Stimulated activated effector memory CD8-positive, alpha-beta T cell treated with anti-CD3 and anti-CD28 coated beads, Interleukin-12 subunit alpha, Interleukin-12 subunit beta, amount 100 ng/mL, for 72 hours (primary cell): ENCODE data around the gene FLT3.

Source experiments
- ATAC-seq: fragments of 150-1000 bp; cut with Tn5 transposase; 2 replicates; pipeline ENCODE4 v1.10.0; 2021
- DNase-seq, 2 donors: peaks; one replicate each; pipeline ENCODE4 v3.0.0; 2021 to 2022; ENCODE audit warnings: low spot score in 2 of 2
- H3K27ac Mint-ChIP-seq: one replicate; pipeline ENCODE4 v1.8.0; 2022; ENCODE audit warnings: mild to moderate bottlenecking, mixed read lengths
- H3K36me3 Mint-ChIP-seq: one replicate; pipeline ENCODE4 v1.8.0; 2022; ENCODE audit warnings: mild to moderate bottlenecking, mixed read lengths
- H3K4me1 Mint-ChIP-seq: one replicate; pipeline ENCODE4 v1.8.0; 2022; ENCODE audit warnings: mixed read lengths
- H3K4me3 Mint-ChIP-seq: one replicate; pipeline ENCODE4 v1.8.0; 2022; ENCODE audit warnings: mild to moderate bottlenecking, mixed read lengths
- H3K9me3 Mint-ChIP-seq: one replicate; pipeline ENCODE4 v1.8.0; 2022; ENCODE audit warnings: mixed read lengths

FLT3 gene

DNA sequence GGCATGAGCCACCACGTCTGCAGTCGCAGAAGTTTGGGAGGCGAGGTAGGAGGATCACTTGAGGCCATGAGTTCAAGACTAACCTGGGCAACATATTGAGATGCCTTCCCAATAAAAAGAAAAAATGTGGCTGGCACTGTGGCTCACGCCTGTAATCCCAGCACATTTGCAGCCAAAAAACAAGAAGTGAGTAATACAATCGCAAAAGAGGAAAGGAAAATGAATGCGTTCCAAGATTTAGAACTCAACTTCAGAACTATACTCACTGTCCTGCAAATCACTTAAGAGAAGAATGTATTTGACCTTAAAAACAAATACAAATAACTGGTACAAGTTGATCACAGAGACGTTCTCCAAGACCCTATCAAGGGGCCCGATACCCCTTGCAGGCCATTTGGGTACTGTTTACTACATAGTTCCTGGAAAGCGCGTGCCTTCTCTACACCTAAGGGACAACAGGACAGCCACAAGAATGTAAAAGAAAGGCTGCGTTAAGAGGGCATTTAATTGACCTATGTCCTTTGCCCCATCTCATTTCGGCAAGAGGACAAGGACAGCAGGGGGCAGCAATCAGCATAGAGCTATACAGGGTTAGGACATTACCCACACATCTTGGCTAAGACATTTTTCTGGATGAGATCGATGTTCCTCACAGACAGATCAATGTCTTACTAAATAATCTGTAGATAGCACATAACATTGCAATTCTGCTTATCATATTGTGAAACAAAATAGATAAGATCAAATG lies 41.3 kb downstream of the FLT3 start:
- Mint-ChIP-seq H3K4me3 (no peak overlapping the region), H3K4me1 (peaks cover 11% of the 10 kb centered on the region), H3K9me3 (no peaks in the 10 kb centered on the region), H3K36me3 (no peaks in the 10 kb centered on the region), H3K27ac (no peak overlapping the region)
- DNase-seq (peak in 1 of 2 donors; percentile 55), ATAC-seq (peak; percentile 47)

DNA sequence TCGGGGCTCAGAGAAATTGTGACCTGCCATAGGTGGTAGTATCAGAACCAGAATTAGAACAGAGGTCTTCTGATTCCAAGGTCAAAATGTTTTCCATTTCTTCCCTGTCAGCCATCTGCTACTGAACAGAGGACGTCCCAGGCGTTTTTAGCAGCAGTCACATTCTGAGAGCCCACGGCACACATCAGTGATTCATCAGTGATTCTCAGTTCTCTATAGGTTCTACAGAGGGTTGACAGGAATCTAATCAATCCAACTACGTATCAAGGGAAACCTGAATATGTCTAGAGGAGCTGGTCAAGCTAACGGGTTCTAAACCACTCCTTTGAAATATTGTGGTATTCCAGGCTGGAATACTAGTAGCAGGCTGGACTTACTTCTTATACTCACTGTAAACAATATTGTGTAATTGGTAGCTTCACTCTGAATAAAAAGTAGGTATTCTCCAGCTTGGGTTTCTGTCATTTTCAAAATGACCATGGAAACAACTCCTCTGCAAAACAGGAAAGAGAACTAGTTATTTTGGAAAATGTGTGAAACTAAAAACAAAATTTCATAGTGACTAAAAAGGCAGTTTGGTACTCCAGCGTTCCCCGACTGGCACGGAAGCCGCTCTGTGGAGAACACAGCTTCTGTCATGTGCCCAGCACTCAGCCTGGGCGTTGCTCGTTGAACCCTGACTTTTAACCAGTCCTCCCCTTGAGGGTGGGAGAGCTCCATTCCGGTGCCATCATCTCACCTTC lies 43.2 kb downstream of the FLT3 start:
- H3K27ac Mint-ChIP-seq, result no peak overlapping the region
- no peaks in the 10 kb centered on the region for H3K36me3 Mint-ChIP-seq
- no peaks in the 10 kb centered on the region for H3K9me3 Mint-ChIP-seq
- peaks cover 11% of the 10 kb centered on the region for H3K4me1 Mint-ChIP-seq
- ATAC-seq (no peak), DNase-seq (no peak)
- H3K4me3 Mint-ChIP-seq, result no peak overlapping the region

DNA sequence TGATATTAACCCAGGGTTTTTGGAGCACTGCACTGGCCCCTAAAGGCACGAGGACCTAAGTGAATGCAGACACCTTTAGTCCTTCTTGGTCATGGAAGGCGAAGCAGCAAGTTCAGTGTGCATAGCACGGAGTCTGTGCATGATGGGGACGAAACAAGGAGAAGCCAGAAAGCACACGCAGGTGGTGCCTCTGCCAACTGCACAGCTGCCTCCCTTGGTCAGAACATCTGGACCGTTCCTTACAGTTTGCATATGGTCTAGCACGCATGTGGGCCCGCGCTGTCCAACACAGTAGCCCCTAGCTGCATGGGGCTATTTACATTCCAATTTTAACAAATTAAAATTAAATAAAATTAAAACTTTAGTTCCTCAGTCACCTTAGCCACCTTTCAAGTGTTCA lies 44.0 kb downstream of the FLT3 start:
- DNase-seq (no peak), ATAC-seq (no peak)
- Mint-ChIP-seq H3K27ac (no peak overlapping the region), H3K9me3 (no peaks in the 10 kb centered on the region), H3K36me3 (no peaks in the 10 kb centered on the region), H3K4me1 (peaks cover 11% of the 10 kb centered on the region), H3K4me3 (no peak overlapping the region)

DNA sequence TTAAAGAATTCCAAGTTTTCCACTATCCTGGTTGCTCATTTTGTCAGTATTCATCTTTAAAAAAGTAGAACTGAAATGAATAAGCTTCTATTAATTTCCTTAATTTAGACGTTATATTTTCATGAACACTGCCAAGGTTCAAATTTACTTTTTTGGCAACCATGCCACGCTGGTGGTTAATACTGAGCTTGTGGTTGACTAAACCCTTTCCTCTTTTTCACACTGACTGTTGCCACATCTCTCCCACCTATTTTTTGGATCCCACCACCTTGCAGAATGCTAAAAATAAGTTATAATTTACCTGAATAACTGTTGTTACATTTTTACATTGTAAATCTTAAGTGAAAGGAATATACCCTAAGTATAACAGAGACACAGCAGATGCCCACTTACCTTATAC lies 45.0 kb downstream of the FLT3 start:
- H3K36me3 Mint-ChIP-seq, result no peaks in the 10 kb centered on the region
- no peak overlapping the region for H3K27ac Mint-ChIP-seq
- DNase-seq, result no peak
- no peak overlapping the region for H3K4me3 Mint-ChIP-seq
- no peak for ATAC-seq
- no peaks in the 10 kb centered on the region for H3K9me3 Mint-ChIP-seq
- H3K4me1 Mint-ChIP-seq, result peaks cover 11% of the 10 kb centered on the region

DNA sequence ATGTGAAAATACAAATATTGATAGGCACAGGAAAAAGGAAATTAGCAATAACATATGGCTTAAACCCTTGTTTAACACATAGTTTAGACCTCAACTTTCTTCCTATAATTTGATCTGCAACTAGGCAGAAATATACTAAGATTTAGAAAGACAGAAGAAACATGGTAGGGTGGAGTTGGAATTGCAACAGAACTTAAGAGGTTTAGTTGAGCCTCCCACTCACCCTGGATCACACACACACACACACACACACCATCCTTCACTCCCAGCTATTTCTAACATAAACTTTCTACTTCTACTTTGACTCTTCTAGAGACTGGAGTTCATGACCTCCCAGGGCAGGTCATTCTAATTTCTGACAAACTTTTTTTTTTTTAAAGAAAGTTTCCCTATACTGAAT lies 47.4 kb downstream of the FLT3 start:
- Mint-ChIP-seq H3K4me3 (no peak overlapping the region), H3K36me3 (no peaks in the 10 kb centered on the region), H3K9me3 (no peaks in the 10 kb centered on the region), H3K4me1 (peaks cover 11% of the 10 kb centered on the region), H3K27ac (no peak overlapping the region)
- ATAC-seq (no peak), DNase-seq (no peak)

DNA sequence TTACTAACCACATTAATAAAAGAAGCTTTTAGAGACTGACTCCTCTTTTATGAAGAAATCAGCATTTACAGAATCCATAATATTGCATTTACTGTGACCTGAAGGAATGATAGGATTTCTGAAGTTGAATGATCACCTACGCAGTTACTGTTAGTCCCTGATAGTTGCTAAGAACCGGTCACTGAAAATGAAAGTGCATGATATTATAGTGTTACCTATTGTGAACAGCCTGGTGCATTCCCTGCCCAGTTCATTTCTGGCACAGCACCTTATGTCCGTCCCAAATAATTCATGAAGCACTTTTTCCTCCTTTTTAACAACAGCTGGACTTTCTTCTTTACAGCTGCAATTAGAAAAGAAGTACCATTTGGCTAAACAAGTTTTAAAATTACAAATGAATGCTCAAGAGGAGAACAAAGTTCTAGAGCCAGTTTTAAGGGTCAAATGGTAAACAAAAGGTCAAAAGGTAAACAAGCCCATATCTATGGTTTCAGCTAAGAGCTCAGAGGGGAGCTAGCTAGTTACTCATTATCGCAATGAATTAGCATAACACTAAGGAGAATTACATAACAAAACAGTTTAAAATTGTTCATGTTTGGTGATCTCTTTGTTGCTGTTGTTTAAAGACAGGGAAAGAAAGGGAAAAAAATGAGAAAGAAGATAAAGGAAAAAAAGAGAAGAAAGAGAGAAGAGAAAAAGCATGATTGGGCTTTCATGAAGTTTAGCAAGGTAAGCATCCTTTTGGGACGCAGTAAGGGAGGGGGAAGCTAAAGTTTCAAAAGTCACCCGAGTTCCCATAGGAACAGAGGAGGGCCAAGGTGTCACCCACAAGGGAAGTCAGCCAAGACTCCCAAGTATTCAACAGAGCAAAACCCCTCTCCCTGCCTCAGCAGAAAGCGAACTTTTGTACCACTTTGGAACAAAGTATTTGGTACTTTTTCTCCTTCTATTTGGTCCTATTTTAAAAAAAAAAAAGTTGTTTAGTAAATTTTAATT lies 50.2 kb downstream of the FLT3 start:
- DNase-seq (no peak), ATAC-seq (no peak)
- Mint-ChIP-seq H3K36me3 (no peaks in the 10 kb centered on the region), H3K27ac (peak overlapping the region; percentile 3), H3K4me3 (no peak overlapping the region), H3K9me3 (no peaks in the 10 kb centered on the region), H3K4me1 (no peaks in the 10 kb centered on the region)

DNA sequence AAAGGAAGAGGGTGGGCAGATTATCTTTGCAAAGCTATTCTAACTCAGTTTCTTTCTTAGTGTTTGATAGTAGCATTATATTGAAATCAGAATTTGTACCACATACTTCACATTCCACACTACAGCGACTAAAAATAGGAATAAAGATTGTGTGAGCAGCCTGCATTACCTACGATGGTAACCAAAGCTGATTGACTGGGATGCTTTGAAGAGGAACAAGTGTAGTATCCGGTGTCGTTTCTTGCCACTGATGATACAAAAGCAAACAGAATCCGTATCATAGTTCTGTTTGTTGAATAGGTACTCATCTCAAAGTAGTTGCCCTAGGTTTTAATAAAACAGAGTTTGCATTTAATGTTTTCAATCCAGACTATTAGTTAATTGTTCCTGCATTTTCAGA lies 51.2 kb downstream of the FLT3 start:
- no peaks in the 10 kb centered on the region for H3K36me3 Mint-ChIP-seq
- H3K27ac Mint-ChIP-seq, result no peak overlapping the region
- DNase-seq (no peak), ATAC-seq (no peak)
- no peak overlapping the region for H3K4me3 Mint-ChIP-seq
- no peaks in the 10 kb centered on the region for H3K4me1 Mint-ChIP-seq
- no peaks in the 10 kb centered on the region for H3K9me3 Mint-ChIP-seq

DNA sequence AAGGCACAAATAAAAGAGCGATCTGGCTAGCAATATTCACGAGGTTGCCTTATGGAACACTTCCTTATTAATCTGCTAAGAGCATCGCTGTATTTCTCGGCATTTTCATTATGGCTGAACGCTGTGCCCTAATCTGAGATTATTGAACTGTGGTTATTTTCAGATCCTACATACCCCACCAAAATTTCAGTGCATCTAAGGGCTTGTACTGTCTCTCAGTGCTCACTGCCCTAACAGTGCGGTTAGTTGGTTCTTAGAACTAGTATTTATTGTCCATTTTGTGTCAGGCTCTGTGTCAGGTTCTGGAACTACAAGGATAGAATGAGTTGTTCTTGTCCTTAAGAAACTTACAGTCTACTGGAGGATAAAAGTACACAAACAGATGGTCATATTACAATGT lies 51.6 kb downstream of the FLT3 start:
- H3K4me3 Mint-ChIP-seq, result no peak overlapping the region
- H3K9me3 Mint-ChIP-seq, result no peaks in the 10 kb centered on the region
- H3K36me3 Mint-ChIP-seq, result no peaks in the 10 kb centered on the region
- ATAC-seq, result no peak
- H3K27ac Mint-ChIP-seq, result no peak overlapping the region
- no peaks in the 10 kb centered on the region for H3K4me1 Mint-ChIP-seq
- no peak for DNase-seq

DNA sequence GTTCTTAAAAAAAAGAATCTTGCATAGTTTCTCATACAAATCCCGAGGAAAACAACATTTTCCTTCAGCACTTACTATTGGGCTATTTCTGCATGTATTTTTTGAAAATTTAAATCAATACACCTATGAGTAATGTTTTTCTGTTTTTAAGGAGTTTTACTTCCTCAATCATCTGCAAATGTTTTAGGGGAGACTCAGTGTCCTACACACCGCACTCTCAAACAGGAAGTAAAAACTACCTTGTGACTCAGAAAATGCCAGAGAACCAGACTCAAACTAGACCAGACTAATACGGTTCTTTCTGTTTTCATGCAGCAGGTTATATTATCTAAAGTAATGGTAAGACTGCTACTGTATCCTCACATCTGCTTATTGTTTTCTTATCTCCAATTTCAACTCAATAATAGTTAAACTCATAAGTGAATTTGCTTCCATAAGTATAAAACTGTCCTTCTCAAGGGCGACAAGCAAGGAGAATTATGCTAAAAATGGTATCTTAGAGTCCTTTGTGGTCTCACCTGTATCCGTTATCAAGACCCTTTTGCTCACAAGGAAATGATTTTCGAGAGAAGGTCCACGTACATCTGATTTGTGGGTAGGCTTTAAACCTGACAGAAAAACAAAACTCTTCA lies 52.5 kb downstream of the FLT3 start:
- no peaks in the 10 kb centered on the region for H3K4me1 Mint-ChIP-seq
- no peaks in the 10 kb centered on the region for H3K36me3 Mint-ChIP-seq
- H3K27ac Mint-ChIP-seq, result no peak overlapping the region
- ATAC-seq (peak; percentile 90), DNase-seq (no peak)
- H3K4me3 Mint-ChIP-seq, result no peak overlapping the region
- H3K9me3 Mint-ChIP-seq, result no peaks in the 10 kb centered on the region

DNA sequence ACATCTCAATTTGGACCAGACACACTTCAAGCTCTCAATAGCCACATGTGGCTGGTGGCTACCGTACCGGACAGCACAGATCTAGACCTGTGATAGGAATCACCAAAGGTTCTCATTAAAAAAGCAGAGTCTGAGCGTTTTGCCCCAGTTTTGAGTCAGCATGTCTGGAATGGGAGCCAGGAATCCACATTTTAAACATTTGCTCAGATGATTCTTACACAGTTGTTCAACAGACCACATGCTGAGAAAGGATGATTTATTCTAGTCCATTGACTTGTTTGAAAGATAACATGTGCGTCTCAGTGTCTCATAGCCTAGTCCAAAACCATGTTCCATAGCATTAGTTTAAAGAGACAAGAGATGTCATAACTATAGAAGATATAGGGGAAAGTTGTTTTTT lies 53.4 kb downstream of the FLT3 start:
- Mint-ChIP-seq H3K27ac (no peak overlapping the region), H3K4me1 (no peaks in the 10 kb centered on the region), H3K9me3 (no peaks in the 10 kb centered on the region), H3K4me3 (no peak overlapping the region), H3K36me3 (no peaks in the 10 kb centered on the region)
- ATAC-seq, result no peak
- DNase-seq, result no peak

DNA sequence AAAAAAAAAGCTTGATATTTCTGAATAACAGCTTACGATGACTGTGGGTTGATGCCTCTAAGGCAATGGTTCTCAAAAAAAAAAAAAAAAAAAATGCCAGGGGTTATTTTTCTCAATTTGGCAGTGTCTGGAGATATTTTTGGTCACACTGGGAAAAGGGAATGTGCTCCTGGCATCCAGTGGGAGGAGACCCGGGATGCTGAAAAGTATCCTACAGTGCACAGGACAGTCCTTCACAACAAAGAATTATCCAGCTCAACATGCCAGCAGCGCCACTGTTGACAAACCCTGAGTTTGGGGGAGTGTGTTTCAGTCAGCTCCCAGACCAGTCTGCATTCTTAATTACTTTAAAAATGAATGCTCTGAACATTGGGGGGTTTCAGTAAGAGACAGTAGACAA lies 54.5 kb downstream of the FLT3 start:
- Mint-ChIP-seq H3K4me1 (no peaks in the 10 kb centered on the region), H3K9me3 (no peaks in the 10 kb centered on the region), H3K27ac (no peak overlapping the region), H3K36me3 (no peaks in the 10 kb centered on the region), H3K4me3 (no peak overlapping the region)
- ATAC-seq (no peak), DNase-seq (no peak)

DNA sequence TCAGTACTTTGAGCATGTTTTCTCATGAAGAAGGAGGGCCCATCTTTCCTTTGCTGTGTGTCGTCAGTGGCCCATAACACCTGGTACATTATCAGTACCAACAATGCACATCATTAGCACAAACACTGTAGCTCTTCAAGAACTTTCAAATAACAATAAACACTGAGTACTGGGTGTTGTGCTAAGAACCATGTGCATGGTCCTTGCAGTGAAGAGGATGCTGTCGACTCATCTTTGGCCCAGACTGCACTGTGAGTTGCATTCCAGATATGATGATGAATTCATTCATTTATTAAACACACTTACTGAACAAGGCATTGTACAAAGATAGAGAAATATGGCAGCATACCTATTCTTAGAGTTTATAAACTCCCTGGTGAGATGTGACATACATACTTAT lies 55.8 kb downstream of the FLT3 start:
- Mint-ChIP-seq H3K36me3 (no peaks in the 10 kb centered on the region), H3K9me3 (no peaks in the 10 kb centered on the region), H3K4me3 (no peak overlapping the region), H3K27ac (no peak overlapping the region), H3K4me1 (no peaks in the 10 kb centered on the region)
- ATAC-seq (no peak), DNase-seq (no peak)

DNA sequence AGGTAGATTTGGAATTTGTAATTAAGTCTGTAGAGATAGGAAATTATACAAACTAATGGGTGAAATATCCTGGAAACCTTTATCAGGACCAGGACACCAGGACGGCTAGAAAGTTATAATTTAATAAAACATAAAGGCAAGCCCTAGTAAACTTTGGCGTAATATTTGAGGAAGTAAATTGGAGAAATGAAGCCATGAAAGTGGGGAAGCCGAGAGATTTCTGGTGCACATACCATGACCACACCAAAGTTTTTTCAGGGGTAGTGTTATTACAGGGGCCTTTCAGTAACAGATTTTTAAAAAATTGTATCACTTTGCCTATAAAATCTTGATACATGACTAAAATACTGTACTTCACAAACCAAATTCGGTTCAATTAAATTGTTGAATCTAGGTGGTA lies 57.2 kb downstream of the FLT3 start:
- no peak overlapping the region for H3K4me3 Mint-ChIP-seq
- no peak for DNase-seq
- no peak for ATAC-seq
- H3K36me3 Mint-ChIP-seq, result no peaks in the 10 kb centered on the region
- no peak overlapping the region for H3K27ac Mint-ChIP-seq
- H3K9me3 Mint-ChIP-seq, result no peaks in the 10 kb centered on the region
- H3K4me1 Mint-ChIP-seq, result no peaks in the 10 kb centered on the region

DNA sequence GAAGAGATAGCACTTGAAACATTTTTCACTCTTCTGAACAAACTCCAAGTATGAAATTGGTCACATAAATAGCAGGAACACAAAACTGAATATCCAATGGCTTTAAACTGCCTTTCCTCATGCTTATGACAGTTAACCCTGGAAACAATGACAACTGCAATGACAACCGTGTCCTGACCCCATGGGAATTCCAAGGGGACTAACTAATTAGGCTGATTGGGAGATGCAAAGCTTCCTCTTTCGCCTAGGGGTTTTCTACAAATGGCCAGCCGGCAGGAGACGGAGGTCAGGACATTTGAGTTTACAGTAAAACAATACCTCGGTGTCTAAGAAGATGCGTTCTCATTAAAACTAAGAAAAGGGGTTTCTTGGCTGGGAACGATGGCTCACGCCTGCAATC lies 58.9 kb downstream of the FLT3 start:
- H3K27ac Mint-ChIP-seq, result no peak overlapping the region
- no peak overlapping the region for H3K4me3 Mint-ChIP-seq
- DNase-seq (no peak), ATAC-seq (no peak)
- H3K9me3 Mint-ChIP-seq, result no peaks in the 10 kb centered on the region
- no peaks in the 10 kb centered on the region for H3K4me1 Mint-ChIP-seq
- no peaks in the 10 kb centered on the region for H3K36me3 Mint-ChIP-seq

DNA sequence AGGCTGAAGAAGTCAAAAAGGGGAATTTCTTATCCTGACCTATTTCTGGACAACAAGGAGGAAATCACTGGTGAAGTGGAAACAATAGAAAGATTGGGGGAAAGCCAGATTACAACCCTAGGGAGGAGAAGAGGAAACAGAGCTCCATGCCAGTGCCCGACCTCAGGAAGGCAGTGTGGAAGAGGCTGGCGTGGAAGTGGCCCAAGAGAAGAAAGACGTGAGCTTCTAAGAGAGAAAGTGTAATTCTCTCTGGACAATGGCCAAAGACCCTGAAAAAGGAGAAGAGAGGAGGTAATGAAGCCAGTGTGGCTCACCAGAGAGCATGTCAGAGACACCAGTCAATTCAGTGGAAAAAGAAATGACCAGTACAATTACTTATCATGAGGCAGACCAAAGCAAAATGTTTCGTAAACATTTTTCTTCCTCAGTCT lies 59.3 kb downstream of the FLT3 start:
- Mint-ChIP-seq H3K4me1 (no peaks in the 10 kb centered on the region), H3K4me3 (no peak overlapping the region)

More for the DNA sequence above, 59.3 kb downstream of the FLT3 start:
- H3K36me3 Mint-ChIP-seq, result no peaks in the 10 kb centered on the region
- DNase-seq (no peak), ATAC-seq (no peak)
- no peak overlapping the region for H3K27ac Mint-ChIP-seq
- H3K9me3 Mint-ChIP-seq, result no peaks in the 10 kb centered on the region
